ENCODE measurements around the gene DPP3.

DNA sequence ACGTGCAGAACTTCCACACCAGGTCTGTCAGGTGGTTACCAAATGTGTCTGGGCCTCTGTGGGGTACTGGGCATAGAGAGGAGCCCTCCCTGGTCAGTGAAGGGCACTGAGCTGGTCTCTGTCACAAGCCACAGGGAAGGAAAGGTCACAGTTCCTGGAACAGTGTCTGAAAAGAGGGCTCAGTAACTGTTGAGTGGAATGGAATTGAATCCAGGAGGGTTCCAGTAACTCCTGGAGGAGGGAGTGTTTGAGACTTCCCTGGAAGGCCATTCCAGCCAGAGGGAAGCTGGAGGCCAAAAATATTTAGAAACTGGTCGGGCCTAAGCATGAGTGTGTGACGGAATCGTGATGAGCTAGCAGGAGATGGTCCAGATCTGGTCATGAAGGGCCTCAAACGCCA, 74.4 kb downstream of the DPP3 start:
- TF ChIP-seq, protein P1, sequence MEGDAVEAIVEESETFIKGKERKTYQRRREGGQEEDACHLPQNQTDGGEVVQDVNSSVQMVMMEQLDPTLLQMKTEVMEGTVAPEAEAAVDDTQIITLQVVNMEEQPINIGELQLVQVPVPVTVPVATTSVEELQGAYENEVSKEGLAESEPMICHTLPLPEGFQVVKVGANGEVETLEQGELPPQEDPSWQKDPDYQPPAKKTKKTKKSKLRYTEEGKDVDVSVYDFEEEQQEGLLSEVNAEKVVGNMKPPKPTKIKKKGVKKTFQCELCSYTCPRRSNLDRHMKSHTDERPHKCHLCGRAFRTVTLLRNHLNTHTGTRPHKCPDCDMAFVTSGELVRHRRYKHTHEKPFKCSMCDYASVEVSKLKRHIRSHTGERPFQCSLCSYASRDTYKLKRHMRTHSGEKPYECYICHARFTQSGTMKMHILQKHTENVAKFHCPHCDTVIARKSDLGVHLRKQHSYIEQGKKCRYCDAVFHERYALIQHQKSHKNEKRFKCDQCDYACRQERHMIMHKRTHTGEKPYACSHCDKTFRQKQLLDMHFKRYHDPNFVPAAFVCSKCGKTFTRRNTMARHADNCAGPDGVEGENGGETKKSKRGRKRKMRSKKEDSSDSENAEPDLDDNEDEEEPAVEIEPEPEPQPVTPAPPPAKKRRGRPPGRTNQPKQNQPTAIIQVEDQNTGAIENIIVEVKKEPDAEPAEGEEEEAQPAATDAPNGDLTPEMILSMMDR (IDR thresholded peaks at IDR 0.05): no peak
- TF ChIP-seq POLR2A (IDR thresholded peaks at IDR 0.05) (no peak), EP300 (IDR thresholded peaks at IDR 0.05) (no peak)

Data from suprapubic skin (tissue), 3 donors.